Neural progenitor cell (in vitro differentiated cells): ENCODE measurements around the gene C6orf163.

Source experiments
- CTCF ChIP-seq: fragments of 200-600 bp; sonication (generic); IDR thresholded peaks from 2 replicates; pipeline ENCODE4 v1.5.1; 2017; ENCODE audit warnings: antibody characterized with exemption, mild to moderate bottlenecking
- EZH2 ChIP-seq: fragments of 200-600 bp; sonication (generic); IDR thresholded peaks from 2 replicates; pipeline ENCODE4 v1.6.1; 2017; ENCODE audit warnings: antibody characterized with exemption, mild to moderate bottlenecking, moderate library complexity

GRCh38 chr6:87375315-87375714 lies 30.7 kb downstream of the C6orf163 start:
- TF ChIP-seq CTCF = no peak
- no peak for TF ChIP-seq EZH2
